Small intestine (tissue), 7 donors: Measurements from ENCODE around the gene SEMA4B. TPM values are rescaled to one million over a fixed set of nuclear protein-coding genes. Genes with fewer than 3 reads are reported as not detected.

Experiments
- DNase-seq, 2 donors: peaks; one replicate each; pipeline versions ENCODE4 v3.0.0 to v3.0.0-alpha.2; 2013
- FAIRE-seq: peaks from 2 replicates; lab custom pipeline; 2012; peaks lifted over from hg19 to GRCh38; lab: Jason Lieb, UNC
- H3K27ac ChIP-seq, 3 donors: one replicate each; pipeline ENCODE4 v1.5.1; 2013; ENCODE audit warnings: low read length in 2 of 3, mild to moderate bottlenecking in 2 of 3, control low read depth in 1 of 3, inconsistent platforms in 1 of 3, low read depth in 1 of 3, moderate library complexity in 1 of 3
- H3K27me3 ChIP-seq, 3 donors: one replicate each; pipeline ENCODE4 v1.6.1; 2013; ENCODE audit warnings: low read length in 3 of 3, inconsistent platforms in 1 of 3; ENCODE audit not compliant: control insufficient read depth in 3 of 3, insufficient read depth in 3 of 3
- H3K36me3 ChIP-seq, 3 donors: one replicate each; pipeline ENCODE4 v1.6.1; 2013; ENCODE audit warnings: low read length in 3 of 3, inconsistent platforms in 1 of 3, low read depth in 1 of 3, mild to moderate bottlenecking in 1 of 3, moderate library complexity in 1 of 3; ENCODE audit not compliant: control insufficient read depth in 3 of 3, insufficient read depth in 2 of 3
- H3K4me1 ChIP-seq, 3 donors: one replicate each; pipeline ENCODE4 v1.6.1; 2013; ENCODE audit warnings: low read length in 2 of 3, inconsistent platforms in 1 of 3, low read depth in 1 of 3, mild to moderate bottlenecking in 1 of 3, moderate library complexity in 1 of 3; ENCODE audit not compliant: control insufficient read depth in 3 of 3, insufficient read depth in 2 of 3
- H3K4me3 ChIP-seq, 3 donors: one replicate each; pipeline ENCODE4 v1.5.1; 2013; ENCODE audit warnings: low read length in 3 of 3, control low read depth in 1 of 3, inconsistent platforms in 1 of 3, low read depth in 1 of 3, mild to moderate bottlenecking in 1 of 3, moderate library complexity in 1 of 3
- H3K9me3 ChIP-seq, 2 donors: one replicate each; pipeline ENCODE4 v1.6.1; 2013; ENCODE audit warnings: low read depth in 1 of 2, low read length in 1 of 2; ENCODE audit not compliant: control insufficient read depth in 2 of 2, insufficient read depth in 1 of 2
- WGBS, 3 donors: extraction: QIAGEN DNeasy Blood & Tissue Kit; methylation state at CpG; one replicate each; pipeline ENCODE4 v1.1.7; 2013; 5-methylcytosine and 5-hydroxymethylcytosine counted together
- polyA plus RNA-seq, 4 donors: library from polyadenylated mRNA; stranded (reverse) in 3 of 4; unstranded in 1 of 4; fragments of 200-250 nt in 3 of 4; fragments of 120-200 nt in 1 of 4; gene quantifications; one replicate each; pipeline versions ENCODE4 v1.2.1 to v1.2.3, GENCODE V29; 2013
- donor health status: healthy with polysubstance abuse.
- donor health status: control.
- donor health status: control.
- donor health status: Bipolar disorder and iron deficiency.
- donor health status: healthy.

SEMA4B gene
- polyA plus RNA-seq, 4 donors = 26.2 to 47.2 (median 34.8) TPM

GRCh38 chr15:90239371-90239770, 38.2 kb downstream of the SEMA4B start:
- no peak for FAIRE-seq
- Histone ChIP-seq H3K4me1 (peaks cover 0 to 7% (median 4%) of the 10 kb centered on the region in 3 donors), H3K27me3 (no peaks in the 10 kb centered on the region), H3K36me3 (peaks cover 0 to 47% (median 11%) of the 10 kb centered on the region in 3 donors), H3K27ac (no peak overlapping the region), H3K4me3 (no peak overlapping the region), H3K9me3 (no peaks in the 10 kb centered on the region)
- DNase-seq = no peak
- 79 to 84% (median 81%) methylated on average over 3 of the region's 3 CpGs for WGBS, 3 donors

GRCh38 chr15:90240856-90241255, 39.7 kb downstream of the SEMA4B start:
- Histone ChIP-seq H3K36me3 (peaks cover 0 to 46% (median 11%) of the 10 kb centered on the region in 3 donors), H3K27ac (no peak overlapping the region), H3K27me3 (no peaks in the 10 kb centered on the region), H3K9me3 (no peaks in the 10 kb centered on the region), H3K4me1 (no peaks in the 10 kb centered on the region), H3K4me3 (no peak overlapping the region)
- FAIRE-seq = no peak
- DNase-seq = no peak
- 82 to 90% (median 89%) methylated on average over 8 of the region's 8 CpGs for WGBS, 3 donors

GRCh38 chr15:90241343-90242192, 40.4 kb downstream of the SEMA4B start:
- Histone ChIP-seq H3K4me1 (no peaks in the 10 kb centered on the region), H3K27me3 (no peaks in the 10 kb centered on the region), H3K36me3 (peaks cover 0 to 42% (median 9%) of the 10 kb centered on the region in 3 donors), H3K27ac (no peak overlapping the region), H3K9me3 (no peaks in the 10 kb centered on the region), H3K4me3 (no peak overlapping the region)
- WGBS, 3 donors = 84 to 87% (median 86%) methylated on average over 22 of the region's 22 CpGs
- DNase-seq = no peak
- FAIRE-seq = no peak

- Histone ChIP-seq H3K4me1 (peaks cover 0 to 6% (median 0%) of the 10 kb centered on the region in 3 donors), H3K9me3 (no peaks in the 10 kb centered on the region), H3K4me3 (no peak overlapping the region), H3K27me3 (no peaks in the 10 kb centered on the region), H3K27ac (no peak overlapping the region), H3K36me3 (peaks cover 0 to 30% (median 7%) of the 10 kb centered on the region in 3 donors)
- FAIRE-seq (no peak), DNase-seq (no peak)
- WGBS, 3 donors = 73 to 81% (median 75%) methylated on average over 10 of the region's 10 CpGs
Measured at GRCh38 chr15:90243943-90244639, 43.0 kb downstream of the SEMA4B start.

GRCh38 chr15:90248789-90249202, 47.7 kb downstream of the SEMA4B start:
- Histone ChIP-seq H3K4me1 (peaks cover 0 to 7% (median 0%) of the 10 kb centered on the region in 3 donors), H3K27ac (peak overlapping the region; percentile 5 to 66 (median 25)), H3K36me3 (no peaks in the 10 kb centered on the region), H3K4me3 (peak overlapping the region in 1 of 3 donors; percentile 88), H3K27me3 (no peaks in the 10 kb centered on the region), H3K9me3 (no peaks in the 10 kb centered on the region)
- DNase-seq (no peak), FAIRE-seq (no peak)
- 63 to 74% (median 72%) methylated on average over 6 of the region's 6 CpGs for WGBS, 3 donors

GRCh38 chr15:90249203-90249863, 48.2 kb downstream of the SEMA4B start, which contains the start of gene TTLL13:
Gene TTLL13 (plus strand): TSS chr15:90249556. CDS start chr15:90250631, 1,075 bp downstream.
- WGBS, 3 donors = 0 to 3% (median 2%) methylated on average over 42 to 44 of the region's 44 CpGs
- H3K27me3 ChIP-seq = no peaks in the 10 kb centered on the region
- FAIRE-seq = no peak
- DNase-seq = peak; percentile 95 to 96
- no peaks in the 10 kb centered on the region for H3K9me3 ChIP-seq
- peak within 1 kb of the TSS; percentile 4 to 88 (median 54) for H3K4me3 ChIP-seq
- no peaks in the 10 kb centered on the region for H3K36me3 ChIP-seq
- peaks cover 0 to 7% (median 0%) of the 10 kb centered on the region in 3 donors for H3K4me1 ChIP-seq
- H3K27ac ChIP-seq = peak within 1 kb of the TSS; percentile 5 to 66 (median 36)

- Histone ChIP-seq H3K9me3 (no peaks in the 10 kb centered on the region), H3K27me3 (no peaks in the 10 kb centered on the region), H3K27ac (no peak overlapping the region), H3K36me3 (peaks cover 0 to 1% (median 0%) of the 10 kb centered on the region in 3 donors), H3K4me1 (no peaks in the 10 kb centered on the region), H3K4me3 (no peak overlapping the region)
- no peak for DNase-seq
- no peak for FAIRE-seq
- 89 to 95% (median 94%) methylated on average over 7 of the region's 7 CpGs for WGBS, 3 donors
Measured at GRCh38 chr15:90257776-90258175, 56.6 kb downstream of the SEMA4B start.

- WGBS, 3 donors = 74 to 82% (median 78%) methylated on average over 5 of the region's 5 CpGs
- FAIRE-seq = no peak
Measured at GRCh38 chr15:90259524-90259923, 58.4 kb downstream of the SEMA4B start.

More at GRCh38 chr15:90259524-90259923, 58.4 kb downstream of the SEMA4B start:
- H3K36me3 ChIP-seq = peaks cover 0 to 3% (median 0%) of the 10 kb centered on the region in 3 donors
- no peaks in the 10 kb centered on the region for H3K9me3 ChIP-seq
- no peak for DNase-seq
- peaks cover 0 to 9% (median 0%) of the 10 kb centered on the region in 3 donors for H3K4me1 ChIP-seq
- H3K4me3 ChIP-seq = no peak overlapping the region
- no peak overlapping the region for H3K27ac ChIP-seq
- H3K27me3 ChIP-seq = no peaks in the 10 kb centered on the region
